Measurements from ENCODE around the gene KLK12. TPM values are rescaled to one million over a fixed set of nuclear protein-coding genes. Genes with fewer than 3 reads are reported as not detected.

KLK12 gene
- total and polyA plus RNA-seq, 2 donors (not counting 1 experiment from before 2014, with no cell fraction given) = not detected

DNA sequence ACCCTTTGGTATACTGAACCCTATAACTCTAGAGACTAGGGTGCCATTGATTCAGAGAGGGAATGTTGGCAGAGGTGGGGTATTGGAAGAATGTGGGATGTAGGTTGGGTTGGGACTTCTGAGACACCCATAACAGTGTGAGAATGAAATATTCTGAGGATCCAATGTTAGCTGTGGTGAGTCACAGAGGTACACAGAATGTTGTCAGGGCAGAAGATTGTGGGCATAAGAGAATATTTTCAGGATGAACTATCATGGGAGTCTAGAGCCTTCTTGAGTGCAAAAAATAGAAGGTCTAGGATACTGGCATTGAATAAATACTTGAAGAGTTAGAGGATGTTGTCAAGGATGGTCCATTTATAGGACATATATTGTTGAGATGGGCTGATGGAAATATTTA, 21.1 kb upstream of the KLK12 start:
- H3K4me3 ChIP-seq (ENCODE audit: control extremely low read depth in 1 of 5, extremely low read depth in 1 of 5, insufficient read depth in 1 of 5, low read depth in 2 of 5, low read length in 4 of 5) = no peak overlapping the region
- no peak for ATAC-seq (ENCODE audit: low read depth)
- no peak for DNase-seq
- H3K4me1 ChIP-seq (ENCODE audit: control insufficient read depth in 2 of 2, insufficient read depth in 2 of 2, low read length in 2 of 2) = no peaks in the 10 kb centered on the region
- H3K9ac ChIP-seq (ENCODE audit: low read length) = no peak overlapping the region
- TF ChIP-seq EZH2 (IDR thresholded peaks at IDR 0.05; ENCODE audit: borderline replicate concordance, insufficient read depth, low read depth, low read length, poor library complexity, severe bottlenecking) = no peak
- TF ChIP-seq, protein P1, sequence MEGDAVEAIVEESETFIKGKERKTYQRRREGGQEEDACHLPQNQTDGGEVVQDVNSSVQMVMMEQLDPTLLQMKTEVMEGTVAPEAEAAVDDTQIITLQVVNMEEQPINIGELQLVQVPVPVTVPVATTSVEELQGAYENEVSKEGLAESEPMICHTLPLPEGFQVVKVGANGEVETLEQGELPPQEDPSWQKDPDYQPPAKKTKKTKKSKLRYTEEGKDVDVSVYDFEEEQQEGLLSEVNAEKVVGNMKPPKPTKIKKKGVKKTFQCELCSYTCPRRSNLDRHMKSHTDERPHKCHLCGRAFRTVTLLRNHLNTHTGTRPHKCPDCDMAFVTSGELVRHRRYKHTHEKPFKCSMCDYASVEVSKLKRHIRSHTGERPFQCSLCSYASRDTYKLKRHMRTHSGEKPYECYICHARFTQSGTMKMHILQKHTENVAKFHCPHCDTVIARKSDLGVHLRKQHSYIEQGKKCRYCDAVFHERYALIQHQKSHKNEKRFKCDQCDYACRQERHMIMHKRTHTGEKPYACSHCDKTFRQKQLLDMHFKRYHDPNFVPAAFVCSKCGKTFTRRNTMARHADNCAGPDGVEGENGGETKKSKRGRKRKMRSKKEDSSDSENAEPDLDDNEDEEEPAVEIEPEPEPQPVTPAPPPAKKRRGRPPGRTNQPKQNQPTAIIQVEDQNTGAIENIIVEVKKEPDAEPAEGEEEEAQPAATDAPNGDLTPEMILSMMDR (IDR thresholded peaks at IDR 0.05) = no peak
- Mint-ChIP-seq H3K4me3 (no peak overlapping the region), H3K27ac (no peak overlapping the region), H3K27me3 (peaks cover 40% of the 10 kb centered on the region), H3K4me1 (no peaks in the 10 kb centered on the region), H3K9me3 (ENCODE audit: insufficient read depth) (no peaks in the 10 kb centered on the region)
- H2AFZ ChIP-seq (ENCODE audit: insufficient read depth, low read depth, low read length, poor library complexity, severe bottlenecking) = no peak overlapping the region
- H3K9me3 ChIP-seq (ENCODE audit: control extremely low read depth in 1 of 3, control insufficient read depth in 2 of 3, insufficient read depth in 1 of 3, low read length in 2 of 3) = peaks cover 0 to 8% (median 0%) of the 10 kb centered on the region in 3 donors
- ChIA-PET CTCF (interaction anchor here (0.5 kb wide), 1 partner anchor 202 kb away, joined by 3 read pairs; no protein-coding TSS in a partner anchor), POLR2A (no interaction called here)
- H3K36me3 ChIP-seq (replicated peaks in 1 of 2; ENCODE audit: control extremely low read depth in 1 of 2, control insufficient read depth in 1 of 2, extremely low read depth in 1 of 2, insufficient read depth in 2 of 2, low read length in 1 of 2) = no peaks in the 10 kb centered on the region
- peaks cover 0 to 13% (median 1%) of the 10 kb centered on the region in 4 experiments for H3K27me3 ChIP-seq (replicated peaks in 1 of 4; ENCODE audit: control extremely low read depth in 1 of 4, control insufficient read depth in 3 of 4, insufficient read depth in 4 of 4, low read length in 3 of 4)
- H3K27ac ChIP-seq (ENCODE audit: low read length in 2 of 2) = no peak overlapping the region
- intact Hi-C loops (cut with micrococcal nuclease) = no loop called here
- no peaks in the 10 kb centered on the region for H4K20me1 ChIP-seq (ENCODE audit: control insufficient read depth, insufficient read depth, low read length, poor library complexity, severe bottlenecking)
- no peak overlapping the region for H3K4me2 ChIP-seq (replicated peaks; ENCODE audit: low read depth, low read length, poor library complexity, severe bottlenecking)
- no peaks in the 10 kb centered on the region for H3K79me2 ChIP-seq (ENCODE audit: control insufficient read depth, insufficient read depth, low read length)

DNA sequence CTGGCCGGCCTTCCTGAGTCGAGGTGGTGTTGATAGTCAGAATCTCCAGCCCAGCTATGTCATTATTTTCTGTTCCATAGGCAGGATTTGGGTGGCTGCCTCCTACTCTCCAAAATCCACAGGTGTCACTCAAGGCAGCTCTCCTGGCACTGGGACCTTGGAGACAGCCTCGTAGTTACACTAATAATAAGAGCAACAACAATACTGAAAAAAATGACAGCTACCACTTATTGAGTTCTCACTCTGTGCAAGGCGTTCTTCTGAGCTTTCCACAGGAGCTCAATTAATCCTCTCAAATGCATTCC, 12.2 kb upstream of the KLK12 start:
- no peaks in the 10 kb centered on the region for H3K36me3 ChIP-seq (replicated peaks in 1 of 2; ENCODE audit: control extremely low read depth in 1 of 2, control insufficient read depth in 1 of 2, extremely low read depth in 1 of 2, insufficient read depth in 2 of 2, low read length in 1 of 2)
- no peak for DNase-seq
- no peak overlapping the region for H3K4me3 Mint-ChIP-seq
- no peak overlapping the region for H3K9ac ChIP-seq (ENCODE audit: low read length)
- no peaks in the 10 kb centered on the region for H3K4me1 ChIP-seq (ENCODE audit: control insufficient read depth in 2 of 2, insufficient read depth in 2 of 2, low read length in 2 of 2)
- intact Hi-C loops (cut with micrococcal nuclease) = no loop called here
- no peak overlapping the region for H3K27ac ChIP-seq (ENCODE audit: low read length in 2 of 2)
- no peaks in the 10 kb centered on the region for H3K9me3 Mint-ChIP-seq (ENCODE audit: insufficient read depth)
- no peak overlapping the region for H3K27ac Mint-ChIP-seq
- no peak overlapping the region for H3K4me2 ChIP-seq (replicated peaks; ENCODE audit: low read depth, low read length, poor library complexity, severe bottlenecking)
- 13% methylated on average over 1 of the region's 4 CpGs for WGBS (ENCODE audit: insufficient coverage)
- peaks cover 11% of the 10 kb centered on the region for H3K27me3 Mint-ChIP-seq
- ATAC-seq (ENCODE audit: low read depth) = no peak
- H4K20me1 ChIP-seq (ENCODE audit: control insufficient read depth, insufficient read depth, low read length, poor library complexity, severe bottlenecking) = no peaks in the 10 kb centered on the region
- peaks cover 0 to 4% (median 0%) of the 10 kb centered on the region in 4 experiments for H3K27me3 ChIP-seq (replicated peaks in 1 of 4; ENCODE audit: control extremely low read depth in 1 of 4, control insufficient read depth in 3 of 4, insufficient read depth in 4 of 4, low read length in 3 of 4)
- H3K79me2 ChIP-seq (ENCODE audit: control insufficient read depth, insufficient read depth, low read length) = no peaks in the 10 kb centered on the region
- ChIA-PET POLR2A (no interaction called here), CTCF (interaction anchor here (0.7 kb wide), 1 partner anchor 9 kb away, joined by 3 read pairs; no protein-coding TSS in a partner anchor)
- no peaks in the 10 kb centered on the region for H3K4me1 Mint-ChIP-seq
- TF ChIP-seq EZH2 (IDR thresholded peaks at IDR 0.05; ENCODE audit: borderline replicate concordance, insufficient read depth, low read depth, low read length, poor library complexity, severe bottlenecking) = no peak
- TF ChIP-seq, protein P1 (IDR thresholded peaks at IDR 0.05) = no peak
- H2AFZ ChIP-seq (ENCODE audit: insufficient read depth, low read depth, low read length, poor library complexity, severe bottlenecking) = no peak overlapping the region
- H3K9me3 ChIP-seq (ENCODE audit: control extremely low read depth in 1 of 3, control insufficient read depth in 2 of 3, insufficient read depth in 1 of 3, low read length in 2 of 3) = no peaks in the 10 kb centered on the region
- H3K4me3 ChIP-seq (ENCODE audit: control extremely low read depth in 1 of 5, extremely low read depth in 1 of 5, insufficient read depth in 1 of 5, low read depth in 2 of 5, low read length in 4 of 5) = no peak overlapping the region
